GM12873 (cell line): ENCODE results near the gene GLMP.
A peak's percentile ranks its signal among the peaks of the same experiment; 100 is the strongest.

ENCODE experiments used
- CTCF ChIP-seq: IDR thresholded peaks from 2 replicates; pipeline ENCODE4 v1.5.1; 2012; ENCODE audit warnings: low read depth, mild to moderate bottlenecking, moderate library complexity, low read length, control low read depth; ENCODE audit not compliant: insufficient read depth; ENCODE audit errors: missing control alignments

GLMP gene

GRCh38 chr1:156284757-156285156 lies 10.7 kb downstream of the GLMP start:
- no peak for TF ChIP-seq CTCF

GRCh38 chr1:156284112-156284511 lies 11.4 kb downstream of the GLMP start, which contains the start of gene TMEM79:
Gene TMEM79 (plus strand): TSS chr1:156284325. CDS start chr1:156285227, 902 bp downstream.
- TF ChIP-seq CTCF, result no peak

GRCh38 chr1:156283521-156283920 lies 12.0 kb downstream of the GLMP start:
- no peak for TF ChIP-seq CTCF

- TF ChIP-seq CTCF, result no peak
Observed at GRCh38 chr1:156282479-156283222, 12.8 kb downstream of the GLMP start, which contains the start of gene SMG5. Gene SMG5 (minus strand): TSS chr1:156282825. CDS start chr1:156282680, 145 bp downstream.

GRCh38 chr1:156281693-156282478 lies 13.6 kb downstream of the GLMP start:
- no peak for TF ChIP-seq CTCF

- TF ChIP-seq CTCF, result peak; percentile 28
Observed at GRCh38 chr1:156281281-156281680, 14.2 kb downstream of the GLMP start.

GRCh38 chr1:156279837-156280236 lies 15.6 kb downstream of the GLMP start:
- no peak for TF ChIP-seq CTCF
